HK-2 (cell line): ENCODE results near the gene GMIP.
"Not testable (repeated sequence)": the region's sequence is repeated elsewhere in the genome, so short reads cannot be mapped to it uniquely, and the experiment has no call there.

ENCODE experiments used
- DNase-seq: peaks from one replicate; pipeline ENCODE4 v3.0.0-alpha.2; 2018; ENCODE audit not compliant: unreplicated experiment

GMIP gene

DNA sequence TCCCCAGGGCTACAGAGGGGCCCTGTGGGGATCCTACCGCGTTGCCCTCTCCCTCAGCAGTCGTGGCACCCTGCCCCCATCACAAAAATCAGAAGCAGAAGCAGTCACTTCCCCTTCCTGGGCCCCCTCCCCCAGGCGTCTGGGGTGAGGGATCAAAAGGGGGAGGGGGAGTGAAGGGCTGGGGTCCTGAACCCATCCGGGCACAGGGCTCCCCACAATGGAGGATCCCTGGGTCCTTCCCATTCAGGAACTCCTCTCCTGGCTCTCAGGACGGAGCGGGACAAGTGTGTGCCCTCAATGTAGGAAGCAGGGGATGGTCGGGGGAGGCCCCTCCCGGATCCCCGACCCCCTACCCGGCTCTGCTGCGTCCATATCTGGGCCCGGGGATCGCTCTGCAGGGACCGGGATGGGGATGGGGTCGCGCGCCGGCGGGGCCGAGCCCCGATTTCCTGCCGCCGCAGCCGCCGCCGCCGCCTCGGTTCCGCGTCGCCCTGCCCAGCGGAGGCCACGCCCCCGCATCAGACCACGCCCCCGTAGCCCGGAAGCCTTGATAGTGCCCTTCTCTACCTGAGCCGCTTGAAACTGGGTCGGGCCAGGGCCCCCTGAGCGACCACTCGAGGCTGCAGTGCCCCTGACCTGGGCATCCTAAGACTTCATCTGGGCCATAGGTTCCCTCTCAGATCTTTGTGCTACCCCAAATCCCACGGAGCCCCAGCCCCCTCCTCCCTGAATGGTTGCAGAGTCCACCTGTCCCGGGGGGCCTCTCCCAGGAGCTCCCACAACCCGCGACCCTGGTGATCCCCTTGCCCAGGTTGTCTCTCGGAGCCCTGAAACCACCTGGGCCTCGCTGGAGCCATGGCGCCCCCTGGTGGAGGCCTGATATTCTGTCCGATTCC lies at the start of gene GMIP:
GMIP (minus strand) TSS at position 500 of the 896 bp plus-strand sequence; CDS start at position 372, 128 bp downstream.
- peak; percentile 80 for DNase-seq

DNA sequence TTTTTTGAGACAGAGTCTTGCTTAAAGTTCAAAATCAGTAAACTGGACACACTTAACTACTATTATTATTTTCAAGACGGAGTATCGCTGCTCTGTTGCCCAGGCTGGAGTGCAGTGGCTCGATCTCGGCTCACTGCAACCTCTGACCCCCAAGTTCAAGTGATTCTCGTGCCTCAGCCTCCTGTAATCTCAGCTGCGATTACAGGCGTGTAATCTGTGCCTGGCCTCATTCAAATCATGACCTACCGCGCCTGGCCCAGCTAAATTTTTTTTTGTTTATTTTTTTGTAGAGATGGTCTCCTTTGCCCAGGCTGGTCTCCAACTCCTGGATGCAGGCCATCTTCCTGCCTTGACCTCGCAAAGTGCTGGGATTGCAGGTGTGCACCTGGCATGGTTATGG lies 48.2 kb upstream of the GMIP start:
- DNase-seq, result no peak

GRCh38 chr19:19689023-19689422 lies 45.6 kb upstream of the GMIP start:
- not testable (repeated sequence) for DNase-seq

DNA sequence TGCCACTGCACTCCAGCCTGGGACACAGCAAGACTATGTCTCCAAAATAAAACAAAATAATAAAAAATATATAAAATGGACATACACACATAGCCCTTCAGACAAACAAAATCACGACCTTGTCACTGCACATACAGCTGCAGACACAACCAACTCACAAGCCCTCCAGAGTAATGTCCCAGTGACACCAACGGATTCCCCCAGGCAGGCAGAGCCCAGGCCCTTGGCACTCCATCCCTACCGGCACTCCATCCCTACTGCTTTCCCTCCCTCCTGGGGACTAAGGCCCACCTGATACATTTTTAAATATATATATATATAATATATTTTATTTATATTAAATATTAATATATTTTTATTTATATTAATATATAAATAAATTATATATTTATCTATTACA lies 43.6 kb upstream of the GMIP start:
- no peak for DNase-seq

DNA sequence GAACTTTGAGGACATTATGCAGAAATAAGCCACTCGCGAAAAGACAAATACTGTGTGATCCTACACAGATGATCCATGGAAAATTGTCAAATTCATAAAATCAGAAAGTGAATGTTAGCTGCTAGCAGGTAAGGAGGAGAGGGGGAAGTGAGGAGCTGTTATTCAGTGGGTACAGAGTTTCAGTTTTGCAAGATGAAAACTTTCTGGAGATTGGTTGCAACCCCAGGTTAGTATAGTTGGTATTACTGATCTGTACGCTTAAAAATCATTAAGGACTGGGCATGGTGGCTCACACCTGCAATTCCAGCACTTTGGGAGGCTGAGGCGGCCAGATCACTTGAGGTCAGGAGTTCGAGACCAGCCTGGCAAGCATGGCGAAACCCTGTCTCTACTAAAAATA lies 43.1 kb upstream of the GMIP start:
- DNase-seq, result no peak

DNA sequence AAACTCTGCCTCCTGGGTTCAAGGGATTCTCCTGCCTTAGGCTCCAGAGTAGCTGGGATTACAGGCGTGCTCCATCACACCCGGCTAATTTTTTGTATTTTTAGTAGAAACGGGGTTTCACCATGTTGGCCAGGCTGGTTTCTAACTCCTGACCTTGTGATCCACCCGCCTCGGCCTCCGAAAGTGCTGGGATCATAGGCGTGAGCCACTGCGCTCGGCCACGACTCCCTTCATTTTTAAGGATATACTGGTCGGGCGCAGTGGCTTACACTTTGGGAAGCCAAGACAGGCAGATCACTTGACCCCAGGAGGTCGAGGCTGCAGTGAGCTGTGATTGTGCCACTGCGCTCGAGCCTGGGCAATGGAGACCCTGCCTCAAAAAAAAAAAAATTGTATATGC lies 42.7 kb upstream of the GMIP start:
- DNase-seq, result not testable (repeated sequence)

DNA sequence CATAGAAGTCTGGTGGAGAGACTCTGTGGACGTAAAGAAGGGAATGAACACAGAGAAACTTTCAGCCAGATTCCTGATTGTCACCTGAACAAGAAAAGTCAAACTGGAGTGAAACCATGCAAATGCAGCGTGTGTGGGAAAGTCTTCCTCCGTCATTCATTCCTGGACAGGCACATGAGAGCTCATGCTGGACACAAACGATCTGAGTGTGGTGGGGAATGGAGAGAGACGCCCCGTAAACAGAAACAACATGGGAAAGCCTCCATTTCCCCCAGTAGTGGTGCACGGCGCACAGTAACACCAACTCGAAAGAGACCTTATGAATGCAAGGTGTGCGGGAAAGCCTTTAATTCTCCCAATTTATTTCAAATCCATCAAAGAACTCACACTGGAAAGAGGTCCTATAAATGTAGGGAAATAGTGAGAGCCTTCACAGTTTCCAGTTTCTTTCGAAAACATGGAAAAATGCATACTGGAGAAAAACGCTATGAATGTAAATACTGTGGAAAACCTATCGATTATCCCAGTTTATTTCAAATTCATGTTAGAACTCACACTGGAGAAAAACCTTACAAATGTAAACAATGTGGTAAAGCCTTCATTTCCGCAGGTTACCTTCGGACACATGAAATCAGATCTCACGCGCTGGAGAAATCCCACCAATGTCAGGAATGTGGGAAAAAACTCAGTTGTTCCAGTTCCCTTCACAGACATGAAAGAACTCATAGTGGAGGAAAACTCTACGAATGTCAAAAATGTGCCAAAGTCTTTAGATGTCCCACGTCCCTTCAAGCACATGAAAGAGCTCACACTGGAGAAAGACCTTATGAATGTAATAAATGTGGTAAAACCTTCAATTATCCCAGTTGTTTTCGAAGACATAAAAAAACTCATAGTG lies 36.0 kb upstream of the GMIP start:
- no peak for DNase-seq

DNA sequence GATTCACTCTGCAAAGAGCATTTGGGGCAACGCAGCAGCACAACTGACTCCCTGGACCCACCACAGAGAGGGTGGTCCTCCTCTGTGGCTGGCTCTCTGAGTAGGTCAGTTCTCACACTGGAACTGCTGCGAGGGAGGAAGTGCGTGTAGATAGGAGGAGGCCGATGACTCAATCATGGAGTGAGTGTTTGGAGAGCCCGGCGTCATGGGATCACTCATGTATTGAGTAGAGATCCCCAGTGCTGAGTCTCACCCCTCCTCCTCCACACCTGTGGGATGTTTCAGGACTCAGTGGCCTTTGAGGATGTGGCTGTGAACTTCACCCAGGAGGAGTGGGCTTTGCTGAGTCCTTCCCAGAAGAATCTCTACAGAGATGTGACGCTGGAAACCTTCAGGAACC lies 34.1 kb upstream of the GMIP start:
- DNase-seq, result no peak

DNA sequence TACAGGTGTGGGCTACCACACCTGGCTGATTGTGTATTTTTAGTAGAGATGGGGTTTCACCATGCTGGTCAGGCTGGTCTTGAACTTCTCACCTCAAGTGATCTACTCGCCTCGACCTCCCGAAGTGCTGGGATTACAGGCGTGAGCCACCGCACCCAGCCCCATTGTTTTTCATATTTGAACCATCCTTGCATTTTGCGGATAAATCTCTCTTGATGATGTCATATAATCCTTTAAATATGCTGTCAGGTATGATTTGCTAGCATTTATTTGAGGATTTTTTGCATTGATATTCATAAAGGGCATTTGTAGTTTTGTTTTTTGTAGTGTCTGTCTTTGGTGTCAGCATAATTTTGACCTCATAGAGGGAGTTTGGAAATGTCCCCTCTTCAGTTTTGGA lies 30.9 kb upstream of the GMIP start:
- DNase-seq, result no peak

- DNase-seq, result no peak
These were observed 29.4 kb upstream of the GMIP start for GRCh38 chr19:19672816-19673215.

DNA sequence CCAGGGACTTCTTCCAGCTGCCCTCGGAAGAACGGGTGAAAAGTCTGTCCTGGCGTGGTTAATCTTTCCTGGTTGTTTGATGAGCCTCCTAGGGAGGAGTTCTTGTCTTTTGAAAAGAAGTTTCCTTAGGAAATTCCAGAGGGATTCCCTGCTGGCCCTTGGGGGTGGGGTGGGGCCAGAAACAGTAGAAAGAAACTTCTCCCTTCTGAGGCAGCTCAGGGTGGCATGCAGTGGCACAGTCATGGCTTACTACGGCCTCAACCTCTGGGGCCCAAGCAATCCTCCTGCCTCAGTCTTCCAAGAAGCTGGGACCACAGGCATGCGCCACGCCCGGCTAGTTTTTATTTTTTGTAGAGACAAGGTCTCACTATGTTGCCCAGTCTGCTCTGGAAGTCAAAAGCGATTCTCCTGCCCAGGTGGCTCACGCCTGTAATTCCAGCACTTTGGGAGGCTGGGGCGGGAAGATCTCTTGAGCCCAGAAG lies 26.7 kb upstream of the GMIP start:
- DNase-seq, result no peak

GRCh38 chr19:19668230-19669012 lies 25.0 kb upstream of the GMIP start, which contains the start of gene ZNF101:
ZNF101 (plus strand) TSS chr19:19668839; CDS start chr19:19668964, 125 bp downstream.
- peak; percentile 91 for DNase-seq

- not testable (repeated sequence) for DNase-seq
These were observed 22.0 kb upstream of the GMIP start for GRCh38 chr19:19665420-19665948.

GRCh38 chr19:19663256-19664120 lies 20.0 kb upstream of the GMIP start, which contains the start of gene ATP13A1:
ATP13A1 (minus strand) TSS chr19:19663676; CDS start chr19:19663666, 10 bp downstream.
- peak; percentile 96 for DNase-seq

GRCh38 chr19:19662871-19663255 lies 19.4 kb upstream of the GMIP start:
- DNase-seq, result no peak

- no peak for DNase-seq
These were observed 18.9 kb upstream of the GMIP start for GRCh38 chr19:19662344-19662743.

GRCh38 chr19:19661675-19662251 lies 18.3 kb upstream of the GMIP start:
- no peak for DNase-seq

GRCh38 chr19:19661141-19661674 lies 17.8 kb upstream of the GMIP start:
- no peak for DNase-seq

GRCh38 chr19:19659646-19660245 lies 16.3 kb upstream of the GMIP start:
- DNase-seq, result no peak
